ENCODE measurements around the gene SDCBP2.
"Not testable (repeated sequence)": the region's sequence is repeated elsewhere in the genome, so short reads cannot be mapped to it uniquely, and the experiment has no call there.

SDCBP2 gene

DNA sequence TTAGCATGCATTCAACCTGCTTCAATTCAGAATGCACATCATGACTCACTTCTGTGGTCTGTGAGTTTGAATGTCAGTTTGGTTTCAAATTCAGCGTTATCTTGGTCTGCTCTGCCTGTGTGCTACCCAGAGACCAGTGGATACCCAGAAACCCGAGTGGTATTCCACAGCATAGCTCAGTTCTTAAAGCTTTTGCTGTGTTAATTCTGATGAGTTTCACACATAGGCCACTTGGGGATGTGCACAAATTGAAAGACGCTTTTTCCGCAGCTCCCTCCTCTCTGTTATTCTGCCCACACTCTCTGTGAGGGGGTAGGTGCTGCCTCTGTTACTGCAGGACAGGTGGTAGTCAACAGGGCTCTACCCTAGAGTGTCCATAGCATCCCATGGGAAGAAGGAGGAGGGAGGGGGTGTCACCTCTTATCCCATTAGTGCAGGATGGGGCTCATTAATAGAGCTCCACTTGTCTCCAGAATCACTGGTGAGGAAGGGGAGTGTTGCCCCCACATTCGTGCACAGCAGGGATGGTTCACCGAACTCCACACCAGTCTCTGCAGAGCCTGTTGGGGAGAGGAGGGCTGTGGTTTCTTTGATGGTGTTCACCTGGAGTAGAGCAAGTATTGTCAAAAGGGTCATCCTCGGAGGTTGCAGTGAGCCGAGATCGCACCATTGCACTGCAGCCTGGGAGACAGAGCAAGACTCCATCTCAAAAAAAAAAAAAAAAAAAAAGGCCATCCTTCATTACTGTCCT is 29.2 kb upstream of the SDCBP2 start:
- no peak for DNase-seq (ENCODE audit: low spot score)

DNA sequence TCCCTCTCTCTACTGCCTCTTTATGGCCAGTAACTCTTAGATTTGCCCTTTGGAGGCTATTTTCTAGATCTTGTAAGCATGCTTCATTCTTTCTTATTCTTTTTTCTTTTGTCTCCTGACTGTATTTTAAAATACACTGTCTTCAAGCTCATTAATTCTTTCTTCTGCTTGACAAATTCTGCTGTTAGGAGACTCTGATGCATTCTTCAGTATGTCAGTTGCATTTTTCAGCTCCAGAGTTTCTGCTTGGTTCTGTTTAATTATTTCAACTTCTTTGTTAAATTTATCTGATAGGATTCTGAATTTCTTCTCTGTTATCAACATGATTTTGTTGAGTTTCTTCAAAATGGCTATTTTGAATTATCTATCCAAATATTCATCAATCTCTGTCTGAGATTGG is 25.0 kb upstream of the SDCBP2 start:
- DNase-seq (ENCODE audit: low spot score) = no peak

DNA sequence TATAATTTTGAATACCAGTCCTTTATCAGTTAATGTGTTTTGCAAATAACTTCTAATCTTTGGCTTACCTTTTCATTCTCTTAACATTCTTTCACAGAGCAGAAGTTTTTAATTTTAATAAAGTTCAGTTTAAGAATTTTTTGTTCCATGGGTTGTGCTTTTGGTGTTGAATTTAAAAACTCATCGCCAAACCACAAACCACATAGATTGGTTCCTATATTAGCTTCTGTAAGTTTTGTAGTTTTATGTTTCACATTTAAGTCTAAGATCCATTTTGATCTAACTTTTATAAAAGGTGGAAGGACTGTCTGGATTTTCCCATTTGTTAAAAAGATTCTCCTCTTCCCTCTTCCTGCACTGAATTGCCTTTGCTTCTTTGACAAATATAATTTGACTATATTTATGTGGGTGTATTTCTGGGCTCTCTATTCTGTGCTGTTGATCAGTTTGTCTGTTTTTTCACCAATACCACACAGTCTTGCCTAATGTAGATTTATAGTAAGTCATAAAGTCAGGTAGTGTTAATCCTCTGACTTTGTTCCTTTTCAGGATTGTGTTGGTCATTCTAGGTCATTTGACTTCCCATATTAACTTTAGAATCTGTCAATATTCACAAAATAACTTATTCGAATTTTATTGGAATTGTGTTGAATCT is 17.5 kb upstream of the SDCBP2 start:
- no peak for DNase-seq (ENCODE audit: low spot score)

DNA sequence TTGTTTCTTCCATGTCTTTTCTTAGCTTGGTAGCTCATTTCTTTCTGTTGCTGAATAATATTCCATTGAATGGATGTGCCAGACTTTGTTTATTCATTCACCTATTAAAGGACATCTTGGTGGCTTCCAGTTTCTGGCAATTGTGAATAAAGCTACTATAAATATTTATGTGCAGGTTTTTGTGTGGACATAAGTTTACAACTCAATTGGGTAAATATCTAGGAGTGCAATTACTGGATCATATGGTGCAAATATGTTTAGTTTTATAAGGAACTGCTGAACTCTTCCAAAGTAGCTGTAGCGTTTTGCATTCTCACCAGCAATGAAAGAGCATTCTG is 16.8 kb upstream of the SDCBP2 start:
- DNase-seq (ENCODE audit: low spot score) = no peak

DNA sequence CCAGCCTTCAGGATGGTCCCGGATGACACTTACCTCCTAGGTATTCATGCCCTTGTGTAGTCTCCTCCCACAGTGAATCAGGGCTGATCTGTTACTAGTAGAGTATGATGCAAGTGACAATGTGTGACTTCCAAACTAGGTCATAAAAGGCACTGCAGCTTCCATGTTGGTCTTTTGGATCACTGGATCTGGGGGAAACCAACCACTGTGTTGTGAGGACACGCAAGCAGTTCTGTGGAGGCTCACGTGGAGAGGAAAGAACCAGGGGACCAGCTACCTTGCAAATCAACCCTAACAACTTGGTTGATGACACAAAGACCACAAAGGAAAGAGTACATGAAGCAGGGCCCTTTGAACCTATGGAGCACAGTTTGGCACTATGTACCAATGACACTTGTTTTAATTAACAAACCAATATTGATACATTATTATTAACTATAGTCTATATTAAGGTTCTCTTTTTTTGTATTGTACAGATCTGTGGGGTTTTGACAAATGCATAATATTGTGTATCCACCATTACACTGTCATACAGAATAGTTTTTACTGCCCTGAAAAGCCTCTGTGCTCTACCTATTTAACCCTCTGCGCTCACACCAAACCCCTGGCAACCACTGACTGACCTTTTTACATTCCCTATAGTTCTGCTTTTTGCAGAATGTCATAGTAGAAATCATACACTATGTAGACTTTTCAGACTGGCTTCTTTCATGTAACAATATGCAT is 16.3 kb upstream of the SDCBP2 start:
- no peak for DNase-seq (ENCODE audit: low spot score)

DNA sequence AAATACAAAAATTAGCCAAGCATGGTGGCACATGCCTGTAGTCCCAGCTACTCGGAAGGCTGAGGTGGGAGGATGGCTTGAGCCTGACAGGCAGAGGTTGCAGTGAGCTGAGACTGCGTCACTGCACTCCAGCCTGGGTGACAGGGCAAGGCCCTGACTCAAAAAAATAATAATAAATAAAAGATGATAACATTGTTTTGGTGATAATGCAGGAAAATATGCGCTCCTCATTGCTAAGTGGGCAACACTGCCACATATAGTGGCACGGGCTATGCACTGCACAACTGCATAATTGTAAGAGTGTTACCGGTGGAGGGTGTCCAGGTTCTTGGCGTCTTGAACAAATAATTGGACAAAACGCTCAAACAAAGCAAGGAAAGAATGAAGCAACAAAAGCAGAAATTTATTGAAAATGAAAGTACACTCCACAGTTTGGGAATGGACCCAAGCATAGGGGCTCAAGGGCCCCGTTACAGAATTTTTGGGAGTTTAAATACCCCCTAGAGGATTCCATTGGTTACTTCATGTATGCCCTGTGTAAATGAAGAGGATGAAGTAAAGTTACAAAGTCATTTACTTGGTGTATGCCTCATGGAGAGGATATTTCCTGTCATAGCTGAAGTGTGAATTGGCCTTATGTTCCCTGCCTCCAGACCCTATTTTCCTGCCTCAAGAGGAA is 14.6 kb upstream of the SDCBP2 start:
- not testable (repeated sequence) for DNase-seq (ENCODE audit: low spot score)

DNA sequence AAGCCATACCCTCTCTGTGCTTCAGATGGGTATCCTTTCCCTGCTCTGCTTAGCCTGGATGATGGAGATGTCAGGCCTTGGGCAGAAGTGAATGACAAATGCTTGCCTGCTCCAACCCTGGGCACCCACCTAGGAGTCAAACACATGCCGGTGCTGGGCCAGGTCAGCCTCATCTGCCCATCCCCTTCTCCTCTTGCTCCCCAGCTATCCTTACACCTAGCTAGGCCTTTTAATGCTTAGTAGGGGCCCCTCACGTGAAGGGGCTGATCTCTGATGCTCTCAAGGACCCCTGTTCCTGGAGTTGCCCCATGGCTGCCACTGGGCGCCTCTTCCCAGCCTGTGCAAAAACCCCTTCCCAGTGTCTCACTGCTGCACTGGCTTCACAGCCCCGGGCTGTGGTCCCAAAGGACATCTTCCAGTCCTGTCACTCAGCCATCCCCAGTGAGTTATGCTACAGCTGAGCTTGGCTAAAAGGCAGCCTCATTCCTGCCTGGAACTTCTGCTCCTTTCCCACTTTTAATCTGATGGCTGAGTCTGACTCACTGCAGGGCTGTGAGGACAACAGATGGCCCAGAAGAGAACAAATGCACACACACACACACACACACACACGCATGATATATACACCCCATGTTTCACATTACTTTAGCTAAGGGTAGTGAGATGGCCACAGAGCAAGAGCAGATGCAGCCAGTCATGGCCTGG is 12.8 kb upstream of the SDCBP2 start:
- no peak for DNase-seq (ENCODE audit: low spot score)

DNA sequence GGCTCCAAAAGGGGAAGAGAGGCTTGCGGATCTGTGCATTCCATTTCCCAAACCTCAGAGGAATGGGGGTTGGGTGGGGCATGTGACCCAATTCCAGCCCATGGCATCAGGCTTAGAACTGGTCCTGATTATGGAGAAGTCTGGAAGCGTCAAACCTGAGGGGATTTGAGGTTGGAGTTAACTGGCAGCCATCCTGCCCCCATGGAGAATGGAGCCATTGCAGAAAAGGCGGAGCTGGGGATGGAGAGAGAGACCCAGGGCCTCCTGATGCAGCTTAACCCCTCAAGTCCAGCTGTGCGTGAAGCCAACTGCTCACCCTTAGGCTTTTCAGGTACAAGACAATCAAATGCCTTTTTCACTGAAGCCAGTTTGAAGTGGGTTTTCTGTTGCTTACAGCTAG is 9.9 kb upstream of the SDCBP2 start:
- DNase-seq (ENCODE audit: low spot score) = no peak

DNA sequence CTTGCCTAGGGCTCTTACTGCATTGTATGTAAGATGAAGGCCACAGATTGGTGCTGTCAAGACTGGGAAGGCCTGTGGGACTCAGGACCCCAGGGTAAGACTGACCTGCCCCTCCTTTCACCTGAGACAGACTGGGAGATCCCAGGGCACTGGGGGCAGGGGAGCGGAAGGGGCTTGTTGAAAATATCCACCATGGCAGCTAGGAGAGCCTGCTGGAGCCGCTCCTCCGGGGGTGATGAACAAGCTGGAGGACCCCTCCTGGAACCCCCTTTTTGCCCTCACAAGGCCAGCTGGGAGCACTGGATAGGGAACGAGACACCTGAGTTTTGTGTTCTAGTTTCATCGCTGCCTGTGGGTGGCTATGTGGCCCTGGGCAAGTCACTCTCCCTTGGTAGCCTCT is 9.2 kb upstream of the SDCBP2 start:
- DNase-seq (ENCODE audit: low spot score) = no peak

DNA sequence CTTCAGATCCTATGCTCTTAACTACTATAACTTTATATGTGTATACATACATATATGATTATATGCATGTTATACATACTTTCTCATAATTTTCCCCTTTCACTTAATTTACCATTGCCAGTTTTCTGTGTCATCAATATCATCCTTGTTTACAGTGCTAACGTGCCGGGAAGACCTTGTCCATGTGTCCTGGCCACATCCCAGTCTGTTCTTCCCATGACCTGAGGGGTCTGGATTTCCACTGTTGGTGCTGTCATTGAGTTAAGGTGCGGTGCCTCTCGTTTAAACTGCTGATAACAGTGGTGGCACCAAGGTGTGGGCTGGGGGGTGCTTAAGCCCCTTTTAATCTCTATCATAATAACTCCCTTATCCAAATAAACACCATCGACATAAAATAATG is 8.5 kb upstream of the SDCBP2 start:
- DNase-seq (ENCODE audit: low spot score) = no peak

DNA sequence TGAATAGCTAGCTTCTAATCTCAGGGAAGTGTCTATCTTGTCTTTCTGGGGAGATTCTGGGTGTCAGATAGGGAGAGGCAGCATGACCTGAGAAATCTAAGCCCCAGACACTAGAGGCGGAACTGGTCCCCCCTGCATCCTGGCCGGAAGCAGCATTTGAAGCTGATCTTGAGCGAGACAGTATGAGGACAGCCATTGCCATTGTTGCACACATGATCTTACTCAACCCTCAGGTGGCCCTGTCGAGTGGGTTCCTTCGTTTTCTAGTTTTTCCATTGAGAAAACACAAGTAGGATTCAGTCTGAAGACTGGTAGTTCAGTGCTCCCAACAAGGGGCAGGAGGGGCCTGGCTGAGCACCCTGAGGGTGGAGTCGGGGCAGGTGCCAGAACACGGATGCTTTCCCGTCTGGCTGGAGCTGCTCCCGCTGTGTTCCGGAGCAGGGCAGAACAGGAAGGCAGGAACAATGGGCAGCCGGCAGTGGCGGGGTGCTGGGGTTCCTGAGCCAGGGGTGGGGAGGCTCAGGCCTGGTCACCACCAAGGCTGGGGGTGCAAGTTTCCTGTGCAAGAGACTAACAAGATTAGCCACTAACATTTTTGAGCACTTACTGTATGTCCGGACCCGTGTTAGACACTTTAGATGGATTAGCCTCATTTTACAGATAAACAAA is 7.9 kb upstream of the SDCBP2 start:
- DNase-seq (ENCODE audit: low spot score) = no peak

DNA sequence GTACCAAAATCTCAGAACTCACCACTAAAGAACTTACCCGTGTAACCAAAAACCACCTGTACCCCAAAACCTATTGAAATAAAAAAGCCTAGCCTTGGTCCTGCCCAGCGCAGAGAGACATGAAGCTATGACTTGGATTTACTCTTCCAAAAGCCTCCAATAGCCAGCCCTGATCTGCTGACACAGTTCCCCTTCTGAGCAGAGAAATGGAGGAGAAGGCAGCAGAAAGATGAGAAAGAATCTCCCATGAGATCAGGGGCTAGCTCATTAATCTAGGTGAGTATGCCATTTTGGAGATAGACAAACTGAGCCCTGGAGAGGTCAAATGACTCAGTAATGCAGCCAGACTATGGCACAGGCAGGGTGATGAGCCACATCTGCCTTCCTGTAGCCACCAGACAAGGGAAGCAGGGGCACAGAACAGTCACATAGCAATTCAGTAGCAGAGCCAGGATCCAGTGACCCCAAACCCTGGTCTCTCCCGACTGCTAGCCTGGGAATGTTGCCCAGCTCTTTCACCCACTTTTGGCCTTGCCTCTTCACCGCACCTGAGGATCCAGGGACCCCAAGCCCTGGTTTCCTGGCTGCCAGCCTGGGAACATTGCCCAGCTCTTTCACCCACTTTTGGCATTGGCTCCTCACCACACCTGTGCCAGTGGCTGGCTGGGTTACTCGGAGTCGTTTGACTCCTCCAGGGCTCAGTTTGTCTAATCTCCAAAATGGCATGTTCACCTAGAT is 7.2 kb upstream of the SDCBP2 start:
- no peak for DNase-seq (ENCODE audit: low spot score)

DNA sequence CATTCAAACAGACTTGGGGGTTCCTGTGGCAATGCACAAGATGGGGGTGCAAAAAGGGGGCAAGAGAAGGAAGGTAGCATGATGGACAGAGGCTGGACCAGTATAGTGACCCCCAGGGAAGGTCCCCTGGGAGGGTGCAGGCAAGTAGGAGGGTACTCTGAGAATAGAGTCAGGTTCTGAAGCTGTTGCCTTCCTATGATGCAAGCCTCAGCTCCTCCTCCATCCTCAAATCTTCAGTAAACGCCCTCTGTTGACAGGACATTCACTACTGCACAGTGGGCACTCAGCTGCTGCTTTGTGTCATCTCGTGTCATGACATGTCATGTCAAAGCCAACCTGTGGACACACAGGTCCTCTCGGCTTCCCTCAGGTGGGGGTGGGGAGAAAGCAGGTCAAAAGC is 5.8 kb upstream of the SDCBP2 start:
- DNase-seq (ENCODE audit: low spot score) = no peak

DNA sequence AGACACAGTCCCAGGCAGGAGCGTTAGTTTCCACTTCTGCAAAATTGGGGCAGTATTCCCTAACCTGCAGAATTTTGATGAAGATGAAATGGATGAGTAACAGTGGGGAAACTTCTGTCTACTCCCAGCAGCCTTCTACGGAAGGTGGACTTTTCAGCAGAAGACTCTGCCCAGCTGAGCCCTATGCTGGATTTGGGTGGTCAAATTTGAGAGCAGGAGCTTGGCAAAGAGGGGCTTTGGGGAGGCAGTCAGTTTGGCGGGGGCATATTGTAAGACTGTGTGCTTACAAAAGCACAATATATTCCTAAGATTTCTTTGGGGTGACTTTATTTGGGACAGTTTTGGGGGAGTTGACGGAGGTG is 5.4 kb upstream of the SDCBP2 start:
- DNase-seq (ENCODE audit: low spot score) = no peak

DNA sequence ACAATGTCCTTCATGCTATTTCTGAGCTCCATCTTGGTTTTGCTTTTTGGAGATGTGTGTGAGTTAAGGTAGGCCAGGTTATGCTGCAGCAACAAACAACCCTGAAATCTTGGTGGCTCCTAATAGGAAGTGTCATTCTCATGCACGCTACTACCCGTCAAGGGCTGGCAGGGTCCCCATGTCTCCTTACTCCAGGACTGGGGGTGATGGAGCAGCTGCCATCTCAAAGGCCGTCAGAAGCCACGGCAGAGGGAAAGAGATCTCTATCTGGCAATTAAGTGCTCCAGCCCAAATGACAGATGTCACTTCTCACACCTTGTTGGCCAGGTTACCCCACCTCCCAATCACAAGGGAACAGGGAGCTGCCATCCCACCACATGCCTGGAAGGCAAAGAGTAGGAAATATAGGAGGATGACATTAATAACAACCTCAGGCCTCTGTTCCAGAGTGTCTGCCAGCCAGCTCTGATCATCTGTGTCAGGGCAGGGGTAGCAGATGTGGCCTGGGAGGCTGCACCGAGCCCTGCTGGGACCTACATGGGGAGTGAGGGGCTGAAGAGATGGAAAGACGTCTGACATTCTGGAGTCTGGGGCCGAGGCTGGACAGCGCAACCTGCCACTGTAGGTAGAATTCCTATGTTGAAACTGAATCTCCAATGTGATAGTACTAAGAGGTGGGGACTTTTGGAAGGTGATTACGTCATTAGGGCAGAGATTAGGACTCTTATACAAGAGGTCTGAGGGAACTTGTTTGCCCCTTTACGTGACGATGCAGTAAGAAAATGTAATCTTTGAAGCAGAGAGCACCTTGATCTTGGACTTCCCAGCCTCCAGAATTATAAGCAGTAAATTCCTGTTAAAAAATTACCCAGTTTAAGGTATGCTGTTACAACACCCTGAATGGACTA is 4.8 kb upstream of the SDCBP2 start:
- no peak for DNase-seq (ENCODE audit: low spot score)

DNA sequence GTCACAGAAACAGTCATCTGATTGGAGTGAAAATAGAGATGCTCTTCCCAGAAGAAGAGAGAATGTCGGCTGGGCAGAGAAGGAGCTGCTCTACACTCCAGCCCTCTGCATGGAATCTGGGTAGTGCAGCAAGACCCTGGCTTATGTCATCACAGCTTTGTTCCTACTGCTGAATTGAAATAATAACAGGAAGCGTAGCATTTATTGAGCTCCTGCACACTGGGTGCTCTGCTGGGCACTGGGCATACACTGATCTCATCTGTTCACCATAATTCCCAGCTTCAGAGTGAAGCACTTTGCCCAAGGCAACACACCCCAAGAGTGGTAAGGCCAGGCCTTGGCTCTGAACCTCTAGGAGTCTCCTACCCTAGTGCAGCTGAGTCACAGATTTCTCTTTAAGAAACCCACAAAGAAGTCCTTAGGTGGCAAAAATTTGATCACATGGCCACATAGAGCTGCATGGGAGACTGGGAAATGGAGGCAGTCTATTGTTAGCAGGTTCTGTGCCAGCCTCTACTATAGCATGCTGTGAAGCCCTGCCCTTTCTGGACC is 3.9 kb upstream of the SDCBP2 start:
- no peak for DNase-seq (ENCODE audit: low spot score)

DNA sequence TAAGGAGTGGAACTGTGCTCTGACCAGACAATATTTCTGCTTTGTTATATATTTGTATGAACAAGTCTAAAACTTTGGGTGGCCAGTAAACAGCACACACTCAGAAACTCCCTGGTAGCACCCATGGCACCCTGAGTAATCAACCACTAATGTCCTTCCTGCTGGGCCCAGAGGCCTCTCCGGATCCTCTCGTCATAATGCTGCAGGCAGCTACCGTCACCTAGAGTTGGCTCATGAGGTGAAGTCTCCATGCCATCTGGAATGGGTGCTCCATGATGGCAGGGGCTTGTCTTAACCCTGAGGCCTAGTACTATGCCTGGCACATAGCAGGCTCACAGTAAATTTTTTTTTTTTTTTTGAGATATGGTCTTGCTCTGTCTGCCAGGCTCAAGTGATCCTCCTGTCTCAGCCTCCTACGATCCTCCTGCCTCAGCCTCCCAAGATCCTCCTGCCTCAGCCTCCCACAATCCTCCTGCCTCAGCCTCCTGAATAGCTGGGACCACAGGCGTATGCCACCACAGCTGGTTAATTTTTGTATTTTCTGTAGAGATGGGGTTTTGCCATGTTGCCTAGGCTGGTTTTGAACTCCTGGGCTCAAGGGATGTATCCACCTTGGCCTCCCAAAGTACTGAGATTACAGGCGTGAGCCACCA is 3.0 kb upstream of the SDCBP2 start:
- DNase-seq (ENCODE audit: low spot score) = no peak

DNA sequence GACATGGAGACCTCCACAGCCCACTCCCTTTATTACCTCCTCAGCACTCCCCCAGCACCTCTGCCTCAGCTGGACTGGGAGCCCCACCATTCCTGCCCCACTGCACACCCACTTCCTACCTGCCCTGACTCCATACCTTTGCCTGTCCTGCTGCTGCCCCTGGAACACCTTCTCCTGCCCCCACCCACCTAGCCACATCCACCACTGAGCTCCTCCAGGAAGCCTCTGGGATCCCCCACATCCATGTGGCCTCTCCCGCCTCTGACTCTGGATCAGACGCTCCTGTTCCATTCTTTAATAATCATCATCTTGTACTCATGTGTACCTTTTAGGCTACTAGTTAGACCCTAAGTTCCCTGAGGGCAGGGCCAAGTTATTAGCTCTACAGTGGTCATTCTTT is 2.2 kb upstream of the SDCBP2 start:
- no peak for DNase-seq (ENCODE audit: low spot score)

Data from hematopoietic multipotent progenitor cell treated with erythropoietin and hydrocortisone succinate and interleukin-3 and kit ligand, for 15 days (in vitro differentiated cells).